HepG2 (cell line): ENCODE results near the gene SUN5. TPM values are rescaled to one million over a fixed set of nuclear protein-coding genes. Genes with fewer than 3 reads are reported as not detected.

Experiments
- ARNT2 ChIP-seq: sonication (generic); formaldehyde crosslinking; IDR thresholded peaks from 2 replicates; pipeline ENCODE4 v1.8.0; 2022; ENCODE audit warnings: mild to moderate bottlenecking, low read depth, missing genetic modification reagents, moderate library complexity
- CERS6 ChIP-seq: sonication (generic); formaldehyde crosslinking; IDR thresholded peaks from 2 replicates; pipeline ENCODE4 v1.5.0; 2020; ENCODE audit warnings: missing genetic modification reagents
- E2F2 ChIP-seq: sonication (generic); formaldehyde crosslinking; IDR thresholded peaks from 2 replicates; pipeline ENCODE4 v1.4.0; 2020; ENCODE audit warnings: missing genetic modification reagents, borderline replicate concordance
- ELF4 ChIP-seq: sonication (generic); formaldehyde crosslinking; IDR thresholded peaks from 2 replicates; pipeline ENCODE4 v1.5.0; 2020; ENCODE audit warnings: missing genetic modification reagents, mild to moderate bottlenecking, moderate library complexity, borderline replicate concordance
- ETV5 ChIP-seq: IDR thresholded peaks from 2 replicates; pipeline ENCODE4 v1.6.1; 2018; ENCODE audit warnings: missing biosample characterization, missing genetic modification reagents, inconsistent platforms, borderline replicate concordance
- HNRNPLL ChIP-seq: fragments of 200-400 bp; formaldehyde crosslinking; IDR thresholded peaks from 2 replicates; pipeline ENCODE4 v1.6.1; 2017; ENCODE audit warnings: mild to moderate bottlenecking, low read depth, low read length; ENCODE audit not compliant: poor library complexity, severe bottlenecking
- ISL2 ChIP-seq: sonication (generic); formaldehyde crosslinking; IDR thresholded peaks from 2 replicates; pipeline ENCODE4 v1.5.0; 2020; ENCODE audit warnings: missing genetic modification reagents
- KDM2A ChIP-seq: sonication (generic); formaldehyde crosslinking; IDR thresholded peaks from 2 replicates; pipeline ENCODE4 v1.4.0; 2020; ENCODE audit warnings: low read depth, missing genetic modification reagents, borderline replicate concordance
- KLF12 ChIP-seq: sonication (generic); formaldehyde crosslinking; IDR thresholded peaks from 2 replicates; pipeline ENCODE4 v1.4.0; 2020; ENCODE audit warnings: missing genetic modification reagents, borderline replicate concordance
- POGZ ChIP-seq: sonication (generic); formaldehyde crosslinking; IDR thresholded peaks from 2 replicates; pipeline ENCODE4 v1.4.0; 2020; ENCODE audit warnings: mild to moderate bottlenecking, missing genetic modification reagents
- POLR2AphosphoS5 ChIP-seq: IDR thresholded peaks from 2 replicates; pipeline ENCODE4 v1.6.1; 2012; ENCODE audit warnings: low read depth, low read length
- PPARG ChIP-seq: conservative IDR thresholded peaks from 2 replicates; pipeline ENCODE4 v1.6.1; 2016; ENCODE audit warnings: missing biosample characterization, missing genetic modification reagents
- PTBP1 ChIP-seq: fragments of 200-400 bp; formaldehyde crosslinking; IDR thresholded peaks from 2 replicates; pipeline ENCODE4 v1.6.1; 2018; ENCODE audit warnings: low read length, low read depth; ENCODE audit not compliant: poor library complexity, severe bottlenecking
- RAD51 ChIP-seq: fragments of 450-650 bp; IDR thresholded peaks from 2 replicates; pipeline ENCODE4 v1.6.1; 2016; ENCODE audit warnings: borderline replicate concordance
- SMARCC2 ChIP-seq: fragments of 450-650 bp; IDR thresholded peaks from 2 replicates; pipeline ENCODE4 v1.6.1; 2017; ENCODE audit warnings: antibody characterized with exemption, mild to moderate bottlenecking
- SP2 ChIP-seq: sonication (generic); formaldehyde crosslinking; IDR thresholded peaks from 2 replicates; pipeline ENCODE4 v1.5.1; 2020; ENCODE audit warnings: mild to moderate bottlenecking, missing genetic modification reagents
- THAP8 ChIP-seq: sonication (generic); formaldehyde crosslinking; IDR thresholded peaks from 2 replicates; pipeline ENCODE4 v1.5.1; 2020; ENCODE audit warnings: missing genetic modification reagents, mild to moderate bottlenecking, borderline replicate concordance
- U2AF2 ChIP-seq: fragments of 200-400 bp; formaldehyde crosslinking; IDR thresholded peaks from 2 replicates; pipeline ENCODE4 v1.6.1; 2017; ENCODE audit warnings: low read depth, mild to moderate bottlenecking, low read length
- XRCC5 ChIP-seq: fragments of 200-400 bp; formaldehyde crosslinking; optimal IDR thresholded peaks from 2 replicates; pipeline ENCODE3; 2017; ENCODE audit warnings: mild to moderate bottlenecking, low read length
- ZFY ChIP-seq: sonication (generic); formaldehyde crosslinking; IDR thresholded peaks from 2 replicates; pipeline ENCODE4 v1.4.0; 2020; ENCODE audit warnings: missing genetic modification reagents
- ZNF232 ChIP-seq: sonication (generic); formaldehyde crosslinking; IDR thresholded peaks from 2 replicates; pipeline ENCODE4 v1.4.0; 2020; ENCODE audit warnings: missing genetic modification reagents, borderline replicate concordance
- ZNF235 ChIP-seq: sonication (generic); formaldehyde crosslinking; IDR thresholded peaks from 2 replicates; pipeline ENCODE4 v1.8.1; 2023; ENCODE audit warnings: mild to moderate bottlenecking, missing genetic modification reagents, borderline replicate concordance
- ZNF468 ChIP-seq: sonication (generic); formaldehyde crosslinking; IDR thresholded peaks from 2 replicates; pipeline ENCODE4 v1.8.0; 2022; ENCODE audit warnings: mild to moderate bottlenecking, moderate library complexity, missing genetic modification reagents
- ZNF629 ChIP-seq: sonication (generic); formaldehyde crosslinking; conservative IDR thresholded peaks from 2 replicates; pipeline ENCODE4 v1.5.0; 2020; ENCODE audit warnings: missing genetic modification reagents
- ZNF709 ChIP-seq: sonication (generic); formaldehyde crosslinking; IDR thresholded peaks from 2 replicates; pipeline ENCODE4 v1.5.0; 2020; ENCODE audit warnings: mild to moderate bottlenecking, missing genetic modification reagents
- ZNF766 ChIP-seq: sonication (generic); formaldehyde crosslinking; IDR thresholded peaks from 2 replicates; pipeline ENCODE4 v1.5.0; 2020; ENCODE audit warnings: missing genetic modification reagents, borderline replicate concordance
- ZNF782 ChIP-seq: sonication (generic); formaldehyde crosslinking; IDR thresholded peaks from 2 replicates; pipeline ENCODE4 v1.4.0; 2020; ENCODE audit warnings: missing genetic modification reagents, mild to moderate bottlenecking, borderline replicate concordance
- polyA plus RNA-seq, 8 experiments: library from polyadenylated mRNA; depleted of rRNA in 3 of 8; stranded (reverse) in 7 of 8; unstranded in 1 of 8; fragments of >200 nt; fragmentation: Illumina TruSeq in 4 of 8; extraction: Trizol in 4 of 8; gene quantifications; 2 replicates each; pipeline versions ENCODE4 v1.2.1 to v1.2.3, GENCODE V29; 2011 to 2016; ENCODE audit warnings: low read depth in 4 of 8, missing spikeins in 1 of 8, mixed read lengths in 1 of 8; ENCODE audit not compliant: insufficient read depth in 1 of 8
- total RNA-seq, 5 experiments: library from RNA; depleted of rRNA; stranded (reverse); fragments of >200 nt; fragmentation: Illumina TruSeq; extraction: Trizol; gene quantifications; 2 replicates each; pipeline ENCODE4 v1.2.3, GENCODE V29; 2016; ENCODE audit warnings: low read depth in 1 of 5

The SUN5 gene
- total and polyA plus RNA-seq, 2 of the 13 experiments (the other 11 are each of a cell fraction or from before 2014, with no cell fraction given) = not detected

- TF ChIP-seq POLR2AphosphoS5 = peak; percentile 51
- no peak for TF ChIP-seq ZNF235
- TF ChIP-seq ZNF629 (CRISPR knock-in tag) = peak; percentile 46
- TF ChIP-seq KLF12 (CRISPR knock-in tag) = no peak
- TF ChIP-seq PPARG = no peak
- TF ChIP-seq ELF4 = no peak
- no peak for TF ChIP-seq RAD51
- TF ChIP-seq ARNT2 (CRISPR knock-in tag) = peak; percentile 75; the same call in 1 of the 2 replicates
- no peak for TF ChIP-seq CERS6 (CRISPR knock-in tag)
- no peak for TF ChIP-seq POGZ
- no peak for TF ChIP-seq ISL2 (CRISPR knock-in tag)
- TF ChIP-seq ZFY = no peak; the same call in 1 of the 2 replicates
- peak; percentile 80; the same call in 1 of the 2 replicates for TF ChIP-seq KDM2A
- peak; percentile 80 for TF ChIP-seq PTBP1
- TF ChIP-seq HNRNPLL = peak; percentile 11
- no peak for TF ChIP-seq E2F2 (CRISPR knock-in tag)
- no peak for TF ChIP-seq SMARCC2
- no peak for TF ChIP-seq SP2 (CRISPR knock-in tag)
- no peak for TF ChIP-seq U2AF2
- TF ChIP-seq ZNF709 (CRISPR knock-in tag) = no peak
- TF ChIP-seq ZNF232 = no peak
- TF ChIP-seq ZNF468 (CRISPR knock-in tag) = no peak
- TF ChIP-seq THAP8 (CRISPR knock-in tag) = no peak
- TF ChIP-seq ZNF766 (CRISPR knock-in tag) = 0 out of 2 replicates have a peak, but pooled peaks have one; percentile 6
- 0 out of 2 replicates have a peak, but pooled peaks have one; percentile 28 for TF ChIP-seq ZNF782 (CRISPR knock-in tag)
- TF ChIP-seq ETV5 (CRISPR knock-in tag) = 0 out of 2 replicates have a peak, but pooled peaks have one; percentile 5
- no peak for TF ChIP-seq XRCC5
Measured at GRCh38 chr20:33026779-33027759, 22.8 kb upstream of the SUN5 start (continued).
